NCI-H146 treated with DMSO at 0.1 percent for 48 hours (cell line): Measurements from ENCODE around the gene ESRRB.

Source experiments
- DNase-seq: peaks from one replicate; lab custom pipeline; 2025; ENCODE audit not compliant: unreplicated experiment; lab: John Stamatoyannopoulos, UW

The ESRRB gene

GRCh38 chr14:76375947-76376404, at the start of gene ESRRB:
TSS of gene ESRRB (plus strand) at chr14:76376137. CDS start at chr14:76376402, 265 bp downstream.
- no peak for DNase-seq

DNA sequence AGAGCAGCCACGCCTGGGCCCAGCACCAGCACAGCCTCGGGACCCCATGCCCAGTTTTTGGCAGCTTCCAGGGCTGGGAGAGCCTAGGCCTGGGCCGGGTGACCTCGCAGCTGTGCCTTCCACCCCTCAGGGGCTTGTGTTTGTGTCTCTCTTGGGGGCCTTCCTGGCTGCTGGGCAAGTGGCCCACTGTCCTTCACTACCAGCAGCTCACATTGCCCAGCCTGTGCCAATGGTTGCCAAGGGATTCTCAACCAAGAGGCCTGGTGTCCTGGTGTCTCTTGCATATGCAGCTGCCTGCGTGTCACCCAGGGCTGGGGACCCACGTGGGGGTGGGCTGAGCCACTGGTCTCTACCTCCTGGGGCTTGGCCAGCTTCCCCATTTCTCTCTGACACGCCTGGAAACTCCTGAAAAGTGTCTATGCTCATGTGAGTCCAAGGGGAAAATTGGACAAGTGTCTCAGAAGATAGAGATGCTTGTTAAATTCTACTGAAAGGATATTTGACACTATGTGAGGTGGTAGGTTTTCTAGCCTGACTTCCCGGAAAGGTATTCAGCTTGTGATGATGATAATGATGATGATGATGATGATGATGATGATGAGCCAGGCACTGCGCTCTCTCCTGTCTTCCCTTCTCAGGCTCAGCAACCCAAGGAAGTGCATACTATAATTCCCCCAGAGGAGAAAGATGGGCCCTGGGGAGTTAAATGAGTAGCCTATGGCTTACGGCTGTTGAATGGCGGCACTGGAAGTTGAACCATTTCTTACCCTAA, 48.8 kb upstream of the ESRRB start:
- DNase-seq: no peak

GRCh38 chr14:76328457-76329137, 47.3 kb upstream of the ESRRB start:
- DNase-seq: no peak

DNA sequence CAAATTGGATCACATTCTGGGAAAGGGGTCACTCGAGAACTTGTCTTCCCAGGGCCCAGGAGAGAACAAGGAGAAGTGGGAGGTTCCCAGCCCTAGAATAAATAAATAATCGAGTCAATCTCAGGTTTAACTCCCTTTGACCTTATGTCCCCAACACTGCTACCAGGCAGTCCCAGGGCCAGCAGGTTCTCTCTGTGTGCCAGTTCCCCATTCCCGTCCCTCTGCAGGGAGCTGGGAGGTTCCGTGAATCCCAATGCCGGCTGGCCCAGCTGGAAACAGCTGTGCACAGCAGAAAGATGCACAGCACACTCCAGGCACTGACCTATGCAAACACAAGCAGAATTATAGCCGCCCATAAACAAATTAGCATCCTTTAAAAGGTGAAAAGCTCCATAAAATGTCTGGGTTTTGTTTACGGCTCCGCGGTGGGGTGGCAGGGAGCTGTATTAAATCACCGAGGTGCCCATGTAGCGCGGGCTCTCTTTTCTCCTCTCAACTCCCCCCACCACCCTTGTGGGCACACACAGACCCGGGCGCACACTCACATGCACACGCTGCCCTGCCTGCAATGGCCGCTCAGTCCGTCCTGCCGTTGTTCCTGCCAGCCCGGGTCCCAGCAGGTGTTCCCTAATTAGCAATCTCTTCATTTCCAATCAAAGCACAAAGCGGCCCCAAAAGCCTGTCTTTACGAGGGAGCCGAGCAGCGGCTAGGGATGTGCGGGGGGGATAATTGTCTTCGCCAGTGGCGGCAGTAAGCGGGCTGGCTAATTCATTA, 46.6 kb upstream of the ESRRB start:
- no peak for DNase-seq

- DNase-seq: no peak
These were observed 46.0 kb upstream of the ESRRB start for GRCh38 chr14:76329951-76330350.

- DNase-seq: no peak
These were observed 45.3 kb upstream of the ESRRB start for GRCh38 chr14:76330411-76331327.

DNA sequence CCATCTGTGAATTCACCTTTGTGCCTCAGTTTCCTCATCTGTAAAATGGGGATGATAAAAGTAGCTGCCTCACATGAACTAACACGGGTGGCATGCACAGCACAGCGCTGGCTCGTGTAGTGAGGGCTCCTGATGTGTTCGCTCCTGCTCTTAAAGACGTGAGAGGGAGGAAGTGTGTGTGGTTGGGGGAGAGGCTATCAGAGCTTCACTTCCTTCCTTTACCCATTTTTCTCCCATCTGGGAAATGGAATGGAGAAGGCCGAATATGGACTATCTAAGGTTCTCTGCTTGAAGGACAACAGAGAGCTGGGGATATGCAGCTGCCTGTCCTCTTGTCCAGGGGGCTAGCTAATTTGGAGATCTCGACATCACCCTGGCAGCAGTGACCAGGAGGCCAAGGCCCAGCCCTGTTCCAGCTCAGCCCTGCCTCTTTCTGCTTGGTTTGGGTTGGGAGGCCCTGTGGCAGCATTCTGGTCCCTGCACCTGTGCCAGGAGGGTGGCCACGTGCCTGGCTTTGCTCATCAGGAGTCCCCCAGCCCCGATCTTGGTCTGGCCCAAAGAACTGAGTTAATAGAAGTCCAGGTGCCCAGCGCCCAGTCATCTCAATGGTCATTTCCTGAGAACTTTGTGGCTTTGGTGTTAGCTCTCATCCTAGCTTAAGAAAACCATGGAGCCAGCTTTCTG, 44.5 kb upstream of the ESRRB start:
- DNase-seq: no peak

DNA sequence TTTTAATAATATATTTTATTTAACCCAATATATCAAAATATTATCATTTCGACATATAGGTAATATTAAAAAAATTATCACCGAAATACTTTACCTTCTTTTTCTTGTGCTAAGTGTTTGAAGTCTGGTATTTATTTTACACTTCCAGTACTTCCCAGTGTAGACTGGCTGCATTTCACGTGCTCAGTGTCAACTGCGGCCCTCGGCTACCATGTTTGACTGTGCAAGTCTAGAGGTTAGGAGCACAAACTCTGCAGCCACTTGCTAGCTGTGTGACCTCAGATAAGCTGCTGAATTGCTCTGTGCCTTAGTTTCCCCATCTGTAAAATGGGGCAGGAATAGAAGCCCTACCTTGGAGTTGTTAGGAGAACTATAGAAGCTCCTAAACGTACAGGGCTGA, 42.3 kb upstream of the ESRRB start:
- no peak for DNase-seq

GRCh38 chr14:76334316-76334715, 41.6 kb upstream of the ESRRB start:
- no peak for DNase-seq

DNA sequence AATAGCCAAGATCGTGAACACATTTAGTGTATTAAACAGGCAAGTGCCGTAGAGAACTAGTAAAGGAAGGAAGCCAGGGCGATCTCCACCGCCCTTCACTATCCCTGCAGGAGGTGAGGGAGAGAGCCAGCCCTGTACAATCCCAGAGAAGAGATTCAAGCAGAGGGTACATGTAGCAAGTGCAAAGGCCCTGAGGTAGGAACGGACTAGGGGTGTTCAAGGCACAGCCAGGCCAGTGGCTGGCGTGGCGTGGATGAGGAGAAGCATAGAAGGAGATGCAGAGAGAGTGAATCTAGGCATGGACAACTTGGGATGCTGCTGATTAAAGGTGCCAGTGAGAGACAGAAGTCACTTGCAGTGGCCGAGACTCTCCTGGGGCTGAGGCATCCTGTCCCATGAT, 39.1 kb upstream of the ESRRB start:
- no peak for DNase-seq

DNA sequence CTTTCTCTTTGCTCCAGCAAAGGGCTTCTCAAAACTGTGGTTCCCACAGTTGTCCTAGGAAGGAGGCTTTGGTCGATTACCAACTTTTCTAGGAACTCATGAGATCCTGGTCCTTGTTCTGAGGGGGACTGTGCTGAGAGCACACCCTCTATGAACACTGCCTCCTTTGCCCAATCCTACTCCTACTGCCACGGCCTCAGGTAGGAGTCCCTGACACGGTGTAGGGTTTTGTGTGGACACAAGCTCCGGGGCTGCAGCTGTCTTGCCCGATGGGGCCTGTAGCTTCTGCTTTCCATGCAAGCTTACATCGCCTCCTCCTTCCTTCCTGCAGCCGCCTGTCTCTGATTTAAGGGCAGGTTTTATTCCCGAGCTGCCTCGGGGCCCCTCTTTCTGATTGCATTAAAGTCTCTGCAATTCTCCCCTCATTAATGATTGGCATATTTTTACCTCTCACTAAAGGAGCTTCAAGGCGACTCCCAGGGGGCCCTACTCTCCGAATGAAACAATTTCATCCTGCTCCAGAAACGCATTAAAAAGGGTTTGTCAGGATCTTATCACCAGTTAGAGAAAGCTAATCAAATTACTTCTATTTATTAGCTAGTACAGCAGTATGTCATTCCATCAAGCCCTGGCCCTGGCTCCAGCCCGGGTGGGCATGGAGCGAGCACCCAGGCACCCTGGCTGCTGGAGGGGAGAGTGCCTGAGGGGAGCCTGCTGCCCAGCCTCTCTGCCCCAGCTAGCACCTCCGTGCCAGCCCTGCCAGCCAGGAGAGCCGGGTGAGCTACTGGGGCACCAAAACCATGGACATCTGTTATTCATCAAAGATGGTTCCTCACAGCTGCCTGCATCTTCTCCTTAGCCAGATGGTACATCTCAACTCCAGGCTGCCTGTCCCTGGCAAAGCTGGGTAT, 38.0 kb upstream of the ESRRB start:
- DNase-seq: no peak

- no peak for DNase-seq
These were observed 36.0 kb upstream of the ESRRB start for GRCh38 chr14:76339728-76340615.

- DNase-seq: no peak
These were observed 32.6 kb upstream of the ESRRB start for GRCh38 chr14:76343386-76343785.

DNA sequence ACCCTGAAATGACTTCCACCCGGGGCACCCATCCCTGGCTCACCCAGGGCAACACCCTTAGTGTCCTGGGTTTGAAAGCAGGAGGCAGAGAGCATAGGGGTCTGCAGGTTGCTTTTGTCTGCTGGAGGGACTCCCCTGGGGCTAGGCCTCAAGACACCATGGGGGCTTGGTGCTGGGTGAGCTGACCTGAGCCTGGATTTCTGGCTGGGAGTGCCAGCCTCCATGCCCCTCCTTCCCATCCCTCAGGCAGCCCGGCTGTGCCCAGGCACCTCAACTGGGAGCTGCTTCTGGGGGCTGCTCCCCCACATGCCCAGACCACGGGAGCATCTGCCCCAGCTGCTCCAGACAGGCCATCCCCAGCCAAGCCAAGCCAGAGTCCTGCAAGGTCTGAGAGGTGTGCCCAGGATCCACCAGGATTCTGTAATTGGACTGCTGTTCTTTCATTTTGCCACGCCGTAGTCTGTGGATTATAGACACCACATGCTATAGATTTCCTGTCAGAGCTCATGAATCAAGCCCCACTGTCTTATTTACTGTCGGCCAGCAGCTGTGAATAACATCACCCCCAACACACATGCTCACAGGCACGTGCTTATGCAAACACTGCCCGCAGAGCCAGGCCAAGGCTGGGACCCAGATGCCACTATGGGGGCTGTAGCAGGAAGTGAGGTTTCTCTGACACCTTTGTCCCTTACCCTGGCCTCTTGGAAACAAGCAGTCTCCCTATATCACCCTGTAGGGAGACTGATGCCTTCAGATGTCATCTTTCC, 29.4 kb upstream of the ESRRB start:
- peak; percentile 32 for DNase-seq

DNA sequence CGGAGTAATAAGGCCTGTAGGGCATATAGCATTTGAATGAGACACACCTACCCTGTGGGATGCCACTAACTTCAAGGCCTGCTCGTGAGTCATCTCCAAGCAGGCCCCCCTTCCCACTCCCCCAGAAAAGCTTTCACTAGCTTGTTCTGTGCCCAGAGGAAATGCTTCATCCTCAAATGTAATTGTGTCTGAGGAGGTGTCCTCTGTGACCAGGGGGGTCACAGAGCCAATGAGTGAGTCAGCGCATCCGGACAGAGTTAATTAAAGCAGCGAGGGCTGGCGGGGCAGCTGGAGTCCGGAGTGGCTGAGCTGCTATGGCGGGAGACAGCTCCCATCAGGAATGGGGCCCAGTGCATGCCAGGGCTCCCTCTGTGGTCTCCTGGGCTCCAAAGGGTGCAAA, 27.0 kb upstream of the ESRRB start:
- no peak for DNase-seq

GRCh38 chr14:76349993-76350392, 25.9 kb upstream of the ESRRB start:
- no peak for DNase-seq

GRCh38 chr14:76350671-76351070, 25.3 kb upstream of the ESRRB start:
- DNase-seq: no peak
